ENCODE results near the gene ADNP2.

The ADNP2 gene

GRCh38 chr18:80070825-80071224 is 38.2 kb upstream of the ADNP2 start:
- H3K4me3 ChIP-seq (replicated peaks; ENCODE audit: low read depth, low read length) = no peak overlapping the region
- no peak for DNase-seq (ENCODE audit: extremely low read depth, low read depth)
- TF ChIP-seq, protein P1, sequence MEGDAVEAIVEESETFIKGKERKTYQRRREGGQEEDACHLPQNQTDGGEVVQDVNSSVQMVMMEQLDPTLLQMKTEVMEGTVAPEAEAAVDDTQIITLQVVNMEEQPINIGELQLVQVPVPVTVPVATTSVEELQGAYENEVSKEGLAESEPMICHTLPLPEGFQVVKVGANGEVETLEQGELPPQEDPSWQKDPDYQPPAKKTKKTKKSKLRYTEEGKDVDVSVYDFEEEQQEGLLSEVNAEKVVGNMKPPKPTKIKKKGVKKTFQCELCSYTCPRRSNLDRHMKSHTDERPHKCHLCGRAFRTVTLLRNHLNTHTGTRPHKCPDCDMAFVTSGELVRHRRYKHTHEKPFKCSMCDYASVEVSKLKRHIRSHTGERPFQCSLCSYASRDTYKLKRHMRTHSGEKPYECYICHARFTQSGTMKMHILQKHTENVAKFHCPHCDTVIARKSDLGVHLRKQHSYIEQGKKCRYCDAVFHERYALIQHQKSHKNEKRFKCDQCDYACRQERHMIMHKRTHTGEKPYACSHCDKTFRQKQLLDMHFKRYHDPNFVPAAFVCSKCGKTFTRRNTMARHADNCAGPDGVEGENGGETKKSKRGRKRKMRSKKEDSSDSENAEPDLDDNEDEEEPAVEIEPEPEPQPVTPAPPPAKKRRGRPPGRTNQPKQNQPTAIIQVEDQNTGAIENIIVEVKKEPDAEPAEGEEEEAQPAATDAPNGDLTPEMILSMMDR (IDR thresholded peaks at IDR 0.05; ENCODE audit: low read depth, low read length, missing control alignments) = no peak

DNA sequence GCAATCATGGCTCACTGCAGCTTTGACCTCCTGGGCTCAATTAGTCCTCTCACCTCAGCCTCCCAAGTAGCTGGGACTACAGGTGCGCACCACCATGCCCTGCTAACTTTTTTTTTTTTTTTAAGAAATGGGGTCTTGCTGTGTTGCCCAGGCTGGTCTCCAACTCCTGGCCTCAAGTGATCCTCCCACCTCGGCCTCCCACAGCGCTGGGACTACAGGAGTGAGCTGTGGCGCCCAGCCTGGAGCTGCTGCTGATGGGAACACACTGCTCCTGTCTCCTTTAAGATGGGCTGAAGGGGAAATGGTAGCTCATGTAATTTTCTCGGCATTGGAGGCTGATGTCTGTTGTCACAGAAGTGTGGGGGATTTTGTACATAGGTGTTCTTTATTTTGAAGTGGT is 34.9 kb upstream of the ADNP2 start:
- no peak for DNase-seq (ENCODE audit: extremely low read depth, low read depth)
- TF ChIP-seq, protein P1 (IDR thresholded peaks at IDR 0.05; ENCODE audit: low read depth, low read length, missing control alignments) = no peak
- H3K4me3 ChIP-seq (replicated peaks; ENCODE audit: low read depth, low read length) = no peak overlapping the region

- DNase-seq (ENCODE audit: extremely low read depth, low read depth) = no peak
- TF ChIP-seq, protein P1 (IDR thresholded peaks at IDR 0.05; ENCODE audit: low read depth, low read length, missing control alignments) = no peak
- H3K4me3 ChIP-seq (replicated peaks; ENCODE audit: low read depth, low read length) = no peak overlapping the region
Measured at GRCh38 chr18:80074697-80075096, 34.4 kb upstream of the ADNP2 start.

GRCh38 chr18:80075940-80076339 is 33.1 kb upstream of the ADNP2 start:
- no peak for DNase-seq (ENCODE audit: extremely low read depth, low read depth)
- TF ChIP-seq, protein P1 (IDR thresholded peaks at IDR 0.05; ENCODE audit: low read depth, low read length, missing control alignments) = no peak
- H3K4me3 ChIP-seq (replicated peaks; ENCODE audit: low read depth, low read length) = no peak overlapping the region

DNA sequence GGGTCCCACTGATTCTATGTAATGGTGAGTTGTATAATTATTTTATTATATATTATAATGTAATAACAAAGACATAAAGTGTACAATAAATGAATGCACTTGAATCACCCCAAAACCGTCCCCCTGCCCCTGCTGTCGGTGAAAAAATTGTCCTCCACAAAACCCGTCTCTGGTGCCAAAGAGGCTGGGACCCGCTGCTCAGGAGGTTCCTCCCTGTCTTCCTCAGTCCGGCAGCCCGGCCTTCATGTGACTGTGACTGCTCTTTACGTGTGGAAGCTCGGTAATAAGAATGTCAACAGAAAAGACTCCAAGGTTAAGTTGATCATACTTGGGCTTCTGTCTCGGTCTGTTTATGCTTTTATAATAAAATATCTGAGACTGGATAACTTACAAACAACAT is 32.7 kb upstream of the ADNP2 start:
- TF ChIP-seq, protein P1 (IDR thresholded peaks at IDR 0.05; ENCODE audit: low read depth, low read length, missing control alignments) = no peak
- DNase-seq (ENCODE audit: extremely low read depth, low read depth) = no peak
- H3K4me3 ChIP-seq (replicated peaks; ENCODE audit: low read depth, low read length) = no peak overlapping the region

DNA sequence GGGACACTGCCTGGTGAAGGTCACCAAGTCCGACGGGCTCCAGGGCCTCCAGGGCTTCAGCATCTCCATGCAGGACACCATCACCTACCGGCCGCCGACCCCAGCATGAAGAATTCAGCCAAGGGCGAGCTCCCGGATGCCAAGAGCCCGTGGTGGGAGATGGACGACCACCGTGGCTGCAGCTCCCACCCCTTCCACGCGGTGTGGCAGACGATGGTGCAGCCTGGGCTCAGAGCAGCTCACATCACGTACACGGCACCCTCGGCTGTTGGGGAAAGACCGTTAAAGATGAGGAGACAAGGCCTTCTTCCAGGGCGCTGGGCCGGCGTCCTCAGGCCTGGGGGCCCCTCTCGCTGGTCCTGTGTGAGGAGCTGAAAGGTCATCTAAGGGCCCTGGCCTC is 31.2 kb upstream of the ADNP2 start:
- TF ChIP-seq, protein P1 (IDR thresholded peaks at IDR 0.05; ENCODE audit: low read depth, low read length, missing control alignments) = no peak

DNA sequence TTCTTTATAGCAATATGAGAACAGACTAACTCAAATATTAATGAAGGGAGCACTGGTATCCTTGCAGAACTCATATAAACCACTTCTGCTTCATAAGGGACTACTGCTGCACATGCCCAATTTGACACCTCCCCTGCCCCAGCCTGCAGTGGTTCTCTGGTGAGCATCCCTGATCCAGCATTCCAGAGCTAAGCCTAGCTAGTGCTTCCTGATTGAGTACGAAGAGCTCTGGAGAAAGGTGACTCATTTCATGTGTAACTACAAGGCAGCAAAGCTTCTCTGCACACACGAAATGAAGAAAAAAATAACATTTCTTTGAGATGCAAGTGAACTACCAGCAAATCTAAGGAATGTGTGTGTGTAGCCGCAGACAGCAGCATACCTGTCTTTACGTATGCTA is 22.8 kb upstream of the ADNP2 start:
- no peak for DNase-seq (ENCODE audit: extremely low read depth, low read depth)
- TF ChIP-seq, protein P1 (IDR thresholded peaks at IDR 0.05; ENCODE audit: low read depth, low read length, missing control alignments) = no peak
- no peak overlapping the region for H3K4me3 ChIP-seq (replicated peaks; ENCODE audit: low read depth, low read length)

More for the DNA sequence above, 31.2 kb upstream of the ADNP2 start:
- DNase-seq (ENCODE audit: extremely low read depth, low read depth) = no peak
- H3K4me3 ChIP-seq (replicated peaks; ENCODE audit: low read depth, low read length) = no peak overlapping the region
